K562 (cell line): ENCODE measurements around the gene IKZF4. TPM values are rescaled to one million over a fixed set of nuclear protein-coding genes. Genes with fewer than 3 reads are reported as not detected.

ENCODE experiments used
- AFF4 ChIP-seq: sonication (generic); formaldehyde crosslinking; IDR thresholded peaks from 2 replicates; pipeline ENCODE4 v1.8.0; 2023; ENCODE audit warnings: mild to moderate bottlenecking, missing genetic modification reagents
- ASH1L ChIP-seq: fragments of 450-650 bp; IDR thresholded peaks from 2 replicates; pipeline ENCODE4 v1.6.1; 2018; ENCODE audit warnings: borderline replicate concordance, mild to moderate bottlenecking, low read depth; ENCODE audit not compliant: partially characterized antibody
- CHAMP1 ChIP-seq: fragments of 450-650 bp; IDR thresholded peaks from 2 replicates; pipeline ENCODE4 v1.6.1; 2016; ENCODE audit warnings: mild to moderate bottlenecking
- CREM ChIP-seq: IDR thresholded peaks from 2 replicates; pipeline ENCODE4 v1.6.1; 2014; ENCODE audit warnings: antibody characterized with exemption, low read depth
- CTCF ChIP-seq, 3 experiments: IDR thresholded peaks in 2 of 3; conservative IDR thresholded peaks in 1 of 3; 2 replicates each; pipeline ENCODE4 v1.5.1; 2011 to 2012; ENCODE audit warnings: low read length in 3 of 3, mild to moderate bottlenecking in 3 of 3, control low read depth in 2 of 3, improper control_type of control experiment in 1 of 3, inconsistent platforms in 1 of 3, low read depth in 1 of 3, mixed read lengths in 1 of 3, moderate library complexity in 1 of 3; ENCODE audit not compliant: insufficient read depth in 2 of 3
- ETV5 ChIP-seq: sonication (generic); formaldehyde crosslinking; IDR thresholded peaks from 2 replicates; pipeline ENCODE4 v1.4.0; 2020; ENCODE audit warnings: low read depth, mild to moderate bottlenecking, missing genetic modification reagents
- MIER1 ChIP-seq: fragments of 450-650 bp; IDR thresholded peaks from 2 replicates; pipeline ENCODE4 v1.6.1; 2016; ENCODE audit warnings: antibody characterized with exemption, mild to moderate bottlenecking, low read depth
- MTF1 ChIP-seq: fragments of 250-450 bp; sonication (Bioruptor Pico); IDR thresholded peaks from 2 replicates; pipeline ENCODE4 v1.9.0; 2021; ENCODE audit warnings: moderate library complexity, mild to moderate bottlenecking, inconsistent platforms, borderline replicate concordance
- NFRKB ChIP-seq: fragments of 450-650 bp; IDR thresholded peaks from 2 replicates; pipeline ENCODE4 v1.6.1; 2016; ENCODE audit warnings: low read depth
- PML ChIP-seq: IDR thresholded peaks from 2 replicates; pipeline ENCODE4 v1.6.1; 2012; ENCODE audit warnings: low read length, inconsistent platforms
- SOX6 ChIP-seq: fragments of 450-650 bp; IDR thresholded peaks from 2 replicates; pipeline ENCODE4 v1.6.1; 2014; ENCODE audit warnings: mild to moderate bottlenecking
- USF2 ChIP-seq: sonication (generic); formaldehyde crosslinking; IDR thresholded peaks from 2 replicates; pipeline ENCODE4 v1.5.0; 2020; ENCODE audit warnings: missing genetic modification reagents
- VEZF1 ChIP-seq: fragments of 200-800 bp; sonication (Bioruptor generic); IDR thresholded peaks from 2 replicates; pipeline ENCODE4 v1.6.1; 2017; ENCODE audit warnings: missing genetic modification characterization, missing compliant biosample characterization
- ZNF124 ChIP-seq: sonication (generic); formaldehyde crosslinking; IDR thresholded peaks from 2 replicates; pipeline ENCODE4 v1.8.1; 2022; ENCODE audit warnings: missing genetic modification reagents
- ZNF146 ChIP-seq: IDR thresholded peaks from one replicate; pipeline ENCODE4 v1.6.1; 2018; ENCODE audit warnings: missing compliant biosample characterization; ENCODE audit not compliant: unreplicated experiment
- ZNF24 ChIP-seq: fragments of 450-650 bp; IDR thresholded peaks from 2 replicates; pipeline ENCODE4 v1.6.1; 2016
- ZNF780A ChIP-seq: fragments of 250-450 bp; sonication (Bioruptor Pico); IDR thresholded peaks from 2 replicates; pipeline ENCODE4 v1.5.0; 2021; ENCODE audit warnings: mild to moderate bottlenecking
- polyA plus RNA-seq, 8 experiments: library from polyadenylated mRNA; depleted of rRNA in 4 of 8; stranded (reverse) in 5 of 8; unstranded in 3 of 8; fragments of >200 nt; fragmentation: Nextera tagmentation in 2 of 8; fragmentation: Illumina TruSeq in 1 of 8; extraction: Ambion mirVana in 2 of 8; extraction: Trizol in 1 of 8; gene quantifications; 2 replicates each; pipeline versions ENCODE4 v1.2.1 to v1.2.3, GENCODE V29; 2011 to 2014; ENCODE audit warnings: inconsistent platforms in 1 of 8, missing spikeins in 1 of 8
- total RNA-seq, 7 experiments: library from RNA; depleted of rRNA in 6 of 7; stranded (reverse); fragments of >200 nt in 6 of 7; fragmentation: Illumina TruSeq in 2 of 7; extraction: Trizol in 2 of 7; gene quantifications; 2 replicates each; pipeline versions ENCODE4 v1.2.1 to v1.2.3, GENCODE V29; 2011 to 2021; ENCODE audit warnings: low replicate concordance in 1 of 7

IKZF4 gene
- total and polyA plus RNA-seq, 9 of the 15 experiments (the other 6 are each of a cell fraction or from before 2014, with no cell fraction given): 1.9 to 16.3 (median 3.6) TPM

GRCh38 chr12:56041552-56042429, 20.9 kb downstream of the IKZF4 start, which contains the start of gene RPS26 (continued):
- peak; percentile 83 for TF ChIP-seq ASH1L
- TF ChIP-seq USF2: no peak
- TF ChIP-seq ZNF24: no peak
- TF ChIP-seq ETV5 (CRISPR knock-in tag): peak; percentile 95
- TF ChIP-seq CHAMP1: peak; percentile 73
- no peak; the same call in 1 of the 2 replicates for TF ChIP-seq AFF4
- peak; percentile 42 to 82 (median 73) for TF ChIP-seq CTCF (IDR thresholded peaks at IDR 0.05 in 2 of 3, conservative IDR thresholded peaks at IDR 0.05 in 1 of 3; ENCODE audit: insufficient read depth in 2 of 3, low read depth in 1 of 3, low read length in 3 of 3)
- TF ChIP-seq NFRKB: peak; percentile 98
- TF ChIP-seq MIER1: 0 out of 2 replicates have a peak, but pooled peaks have one; percentile 34
- TF ChIP-seq ZNF146: no peak
- no peak for TF ChIP-seq ZNF780A (CRISPR knock-in tag)
- TF ChIP-seq PML: peak; percentile 96
- peak; percentile 62 for TF ChIP-seq SOX6
- TF ChIP-seq VEZF1 (CRISPR knock-in tag): peak; percentile 100
- TF ChIP-seq CREM: peak; percentile 97
- TF ChIP-seq MTF1: no peak
- no peak for TF ChIP-seq ZNF124 (CRISPR knock-in tag)
